H1 (cell line): Measurements from ENCODE around the gene CTBP2. TPM values are rescaled to one million over a fixed set of nuclear protein-coding genes. Genes with fewer than 3 reads are reported as not detected.

ENCODE experiments used
- ASH2L ChIP-seq: fragments of 200-600, 300-600 bp; sonication (generic); IDR thresholded peaks from one replicate; pipeline ENCODE4 v1.7.1; 2017; ENCODE audit warnings: low read length
- RNF2 ChIP-seq: fragments of 200-900, 300-1000 bp; sonication (generic); IDR thresholded peaks from 2 replicates; pipeline ENCODE4 v1.7.1; 2016; ENCODE audit warnings: borderline replicate concordance, low read depth, mild to moderate bottlenecking, antibody characterized with exemption, low read length; ENCODE audit not compliant: poor library complexity, severe bottlenecking; ENCODE audit errors: missing control alignments
- SAP30 ChIP-seq: fragments of 300-600 bp; sonication (generic); IDR thresholded peaks from 2 replicates; pipeline ENCODE4 v1.7.1; 2012; ENCODE audit warnings: low read length, moderate library complexity, mild to moderate bottlenecking, inconsistent platforms; ENCODE audit not compliant: insufficient read depth, insufficient replicate concordance
- polyA plus RNA-seq, 7 experiments: library from polyadenylated mRNA; depleted of rRNA in 3 of 7; stranded (reverse) in 5 of 7; unstranded in 2 of 7; fragments of >200 nt in 5 of 7; fragments of 200-250 nt in 2 of 7; gene quantifications; 1 replicate in 5 of 7; 2 replicates in 1 of 7; 4 replicates in 1 of 7; pipeline versions ENCODE4 v1.2.1 to v1.2.3, GENCODE V29; 2011 to 2013; ENCODE audit warnings: missing spikeins in 2 of 7, mixed read lengths in 2 of 7
- total RNA-seq: library from RNA; stranded (reverse); fragmentation: NEBNext Ultra II Directional; extraction: Animal tissue kit (Norgen Biotek cat#: 25700); gene quantifications from 2 replicates; pipeline ENCODE4 v1.2.1, GENCODE V29; 2021

CTBP2 gene
- total and polyA plus RNA-seq, 2 of the 8 experiments (the other 6 are each of a cell fraction or from before 2014, with no cell fraction given), result 208 to 221 TPM

DNA sequence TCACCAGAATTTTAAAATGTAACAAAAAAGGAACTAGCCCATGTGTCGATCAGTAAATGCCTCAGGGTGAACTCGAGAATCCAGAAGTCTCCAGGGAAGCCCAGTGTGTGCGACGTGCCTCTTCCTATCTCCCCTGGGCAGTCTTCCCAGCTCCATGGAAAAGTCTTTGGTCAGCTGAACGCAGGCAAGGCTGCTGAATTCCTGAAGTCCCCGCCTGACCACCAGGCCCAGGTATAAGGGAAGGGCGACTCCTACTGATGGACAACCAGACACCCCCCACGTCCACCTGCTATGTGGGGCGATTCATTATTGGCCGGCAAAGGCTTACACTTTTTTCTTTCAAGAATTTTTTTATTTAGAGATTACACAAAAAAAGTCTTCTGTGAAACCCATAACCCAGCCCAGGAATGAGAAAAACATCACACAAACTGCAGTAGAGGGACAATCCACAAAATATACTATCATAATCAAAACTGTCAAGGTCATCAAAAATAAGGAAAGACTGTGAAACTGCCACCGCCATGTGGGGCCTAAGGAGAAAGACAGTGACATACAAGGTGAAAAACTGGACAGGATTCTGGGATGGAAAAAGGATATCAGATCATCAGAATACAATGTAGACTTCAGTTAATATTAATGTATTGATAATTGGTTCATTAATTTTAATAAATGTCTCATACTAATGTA lies 93.5 kb downstream of the CTBP2 start (continued):
- no peak for TF ChIP-seq RNF2
- TF ChIP-seq ASH2L, result no peak
- no peak for TF ChIP-seq SAP30
